Uterus (tissue), 2 donors: ENCODE measurements around the gene OR7G1.

Source experiments
- POLR2A ChIP-seq, 2 donors: fragments of 450-650 bp; IDR thresholded peaks; one replicate each; pipeline ENCODE4 v1.6.1; 2016; ENCODE audit warnings: antibody characterized with exemption in 2 of 2, mild to moderate bottlenecking in 1 of 2, moderate library complexity in 1 of 2
- TF ChIP-seq, protein P1 (sequence below), 4 experiments: fragments of 200-600 bp in 2 of 4; fragments of 450-650 bp in 2 of 4; sonication (generic) in 2 of 4; IDR thresholded peaks; one replicate each; pipeline ENCODE4 v1.5.1; 2016 to 2019; ENCODE audit warnings: antibody characterized with exemption in 4 of 4, mild to moderate bottlenecking in 2 of 4, moderate library complexity in 1 of 4

GRCh38 chr19:9109959-9110358, 5.6 kb downstream of the OR7G1 start:
- TF ChIP-seq POLR2A (IDR thresholded peaks at IDR 0.05): no peak
- TF ChIP-seq, protein P1, sequence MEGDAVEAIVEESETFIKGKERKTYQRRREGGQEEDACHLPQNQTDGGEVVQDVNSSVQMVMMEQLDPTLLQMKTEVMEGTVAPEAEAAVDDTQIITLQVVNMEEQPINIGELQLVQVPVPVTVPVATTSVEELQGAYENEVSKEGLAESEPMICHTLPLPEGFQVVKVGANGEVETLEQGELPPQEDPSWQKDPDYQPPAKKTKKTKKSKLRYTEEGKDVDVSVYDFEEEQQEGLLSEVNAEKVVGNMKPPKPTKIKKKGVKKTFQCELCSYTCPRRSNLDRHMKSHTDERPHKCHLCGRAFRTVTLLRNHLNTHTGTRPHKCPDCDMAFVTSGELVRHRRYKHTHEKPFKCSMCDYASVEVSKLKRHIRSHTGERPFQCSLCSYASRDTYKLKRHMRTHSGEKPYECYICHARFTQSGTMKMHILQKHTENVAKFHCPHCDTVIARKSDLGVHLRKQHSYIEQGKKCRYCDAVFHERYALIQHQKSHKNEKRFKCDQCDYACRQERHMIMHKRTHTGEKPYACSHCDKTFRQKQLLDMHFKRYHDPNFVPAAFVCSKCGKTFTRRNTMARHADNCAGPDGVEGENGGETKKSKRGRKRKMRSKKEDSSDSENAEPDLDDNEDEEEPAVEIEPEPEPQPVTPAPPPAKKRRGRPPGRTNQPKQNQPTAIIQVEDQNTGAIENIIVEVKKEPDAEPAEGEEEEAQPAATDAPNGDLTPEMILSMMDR (IDR thresholded peaks at IDR 0.05): no peak
